GM23248 (cell line): ENCODE results near the gene SYNDIG1.

Experiments
- EZH2 ChIP-seq: fragments of 200-600 bp; sonication (generic); IDR thresholded peaks from 2 replicates; pipeline ENCODE4 v1.6.1; 2018; ENCODE audit warnings: antibody characterized with exemption, mild to moderate bottlenecking; ENCODE audit not compliant: insufficient read depth, poor library complexity, severe bottlenecking
- EZH2phosphoT487 ChIP-seq: fragments of 200-600 bp; sonication (generic); IDR thresholded peaks from 2 replicates; pipeline ENCODE4 v1.6.1; 2018; ENCODE audit warnings: antibody characterized with exemption, moderate library complexity, mild to moderate bottlenecking, low read depth; ENCODE audit not compliant: insufficient read depth

DNA sequence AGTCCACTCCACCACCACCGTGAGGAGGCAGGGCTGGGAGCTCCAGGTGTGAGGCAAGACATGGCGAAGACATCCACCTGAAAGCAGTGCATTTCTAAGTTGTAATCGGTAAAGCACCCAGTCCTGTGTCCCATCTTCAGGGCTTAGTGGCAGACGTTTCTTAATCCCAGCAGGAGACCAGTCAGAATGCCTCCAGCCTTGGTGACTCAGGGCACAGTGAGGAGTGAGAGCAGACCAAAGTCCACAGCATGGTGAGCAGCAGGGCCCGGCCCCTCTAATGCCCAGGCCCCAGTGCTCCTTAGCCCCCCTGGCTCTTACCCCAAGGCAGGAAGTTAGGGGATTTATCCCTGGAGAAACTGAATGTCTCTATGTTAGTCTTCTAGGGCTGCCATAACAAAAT, 183.9 kb downstream of the SYNDIG1 start:
- TF ChIP-seq EZH2 (no peak), EZH2phosphoT487 (no peak)
